Stomach (tissue), 9 donors: ENCODE results near the gene CDC14B. TPM values are rescaled to one million over a fixed set of nuclear protein-coding genes. Genes with fewer than 3 reads are reported as not detected.

Experiments used
- DNase-seq, 2 donors: peaks; one replicate each; pipeline versions ENCODE4 v3.0.0 to v3.0.0-alpha.2; 2013 to 2019
- H3K27ac ChIP-seq, 5 donors: fragments of 200-600 bp in 4 of 5; sonication (generic) in 4 of 5; one replicate each; pipeline ENCODE4 v1.5.1; 2013 to 2019; ENCODE audit warnings: mild to moderate bottlenecking in 1 of 5, moderate library complexity in 1 of 5
- H3K27me3 ChIP-seq, 3 donors: fragments of 200-600 bp; sonication (generic); one replicate each; pipeline ENCODE4 v1.5.1; 2017 to 2019; ENCODE audit warnings: mixed run types in 1 of 3
- H3K36me3 ChIP-seq, 4 donors: fragments of 200-600 bp; sonication (generic); 1 replicate in 3 of 4; 2 replicates in 1 of 4; pipeline ENCODE4 v1.5.1; 2016 to 2019
- H3K4me1 ChIP-seq, 4 donors: fragments of 200-600 bp; sonication (generic); one replicate each; pipeline ENCODE4 v1.5.1; 2016 to 2019
- H3K4me3 ChIP-seq, 4 donors: fragments of 200-600 bp; sonication (generic) in 3 of 4; one replicate each; pipeline ENCODE4 v1.5.1; 2016 to 2019; ENCODE audit warnings: mild to moderate bottlenecking in 1 of 4
- H3K9me3 ChIP-seq, 4 donors: fragments of 200-600 bp; sonication (generic); one replicate each; pipeline ENCODE4 v1.5.1; 2016 to 2019
- CTCF ChIP-seq, 7 experiments: fragments of 450-650 bp in 4 of 7; fragments of 200-600 bp in 3 of 7; sonication (generic) in 3 of 7; IDR thresholded peaks; one replicate each; pipeline ENCODE4 v1.5.1; 2016 to 2019; ENCODE audit warnings: antibody characterized with exemption in 7 of 7, control low read depth in 2 of 7, mild to moderate bottlenecking in 1 of 7
- EP300 ChIP-seq: sonication (generic); formaldehyde crosslinking; IDR thresholded peaks from one replicate; pipeline ENCODE4 v1.6.1; 2017; ENCODE audit warnings: antibody characterized with exemption
- POLR2A ChIP-seq, 4 donors: fragments of 450-650 bp; IDR thresholded peaks; one replicate each; pipeline ENCODE4 v1.6.1; 2016; ENCODE audit warnings: antibody characterized with exemption in 4 of 4, control low read depth in 2 of 4, mild to moderate bottlenecking in 1 of 4, moderate library complexity in 1 of 4
- POLR2AphosphoS5 ChIP-seq, 3 donors: sonication (generic); formaldehyde crosslinking; IDR thresholded peaks; one replicate each; pipeline ENCODE4 v1.6.1; 2016; ENCODE audit warnings: antibody characterized with exemption in 3 of 3
- WGBS, 5 donors: extraction: QIAGEN DNeasy Blood & Tissue Kit in 3 of 5; methylation state at CpG; one replicate each; pipeline versions ENCODE4 v1.1.5 to v1.1.7; 2013 to 2018; 5-methylcytosine and 5-hydroxymethylcytosine counted together
- intact Hi-C: fragments of 100-400 bp; cut with DNase I; formaldehyde crosslinking; loops from one replicate; pipeline ENCODE4 v1.15.1; 2023; ENCODE audit warnings: low total_unique reads
- polyA plus RNA-seq, 3 donors: library from polyadenylated mRNA; stranded (reverse); fragments of 200-250 nt; gene quantifications; one replicate each; pipeline ENCODE4 v1.2.3, GENCODE V29; 2013
- total RNA-seq, 5 donors: library from RNA; depleted of rRNA; stranded (reverse); fragments of >200 nt; gene quantifications; one replicate each; pipeline versions ENCODE4 v1.1.0 to v1.2.3, GENCODE V29; 2014 to 2016
- donor health status: healthy with polysubstance abuse.
- donor health status: Bipolar disorder and iron deficiency.
- donor health status: healthy.

Gene CDC14B
- total and polyA plus RNA-seq, 8 donors = 4.1 to 31.9 (median 17.1) TPM

- H3K36me3 ChIP-seq = peaks cover 5 to 49% (median 33%) of the 10 kb centered on the region in 4 donors
- peaks cover 14 to 27% (median 16%) of the 10 kb centered on the region in 4 donors for H3K4me1 ChIP-seq
- DNase-seq = no peak
- no peaks in the 10 kb centered on the region for H3K9me3 ChIP-seq
- WGBS, 5 donors = 76 to 92% (median 89%) methylated on average over 8 to 11 of the region's 11 CpGs
- no peaks in the 10 kb centered on the region for H3K27me3 ChIP-seq
- TF ChIP-seq EP300 = no peak
- TF ChIP-seq POLR2AphosphoS5 (IDR thresholded peaks at IDR 0.05) = no peak
- TF ChIP-seq POLR2A (IDR thresholded peaks at IDR 0.05) = no peak
- no peak for TF ChIP-seq CTCF (IDR thresholded peaks at IDR 0.05)
- H3K27ac ChIP-seq = no peak overlapping the region
- intact Hi-C loops = no loop called here
- no peak overlapping the region for H3K4me3 ChIP-seq
Observed at GRCh38 chr9:96495341-96495740, 124.3 kb downstream of the CDC14B start.

- Histone ChIP-seq H3K4me1 (peaks cover 14 to 28% (median 16%) of the 10 kb centered on the region in 4 donors), H3K27me3 (no peaks in the 10 kb centered on the region), H3K36me3 (peaks cover 15 to 59% (median 43%) of the 10 kb centered on the region in 4 donors), H3K9me3 (no peaks in the 10 kb centered on the region), H3K27ac (no peak overlapping the region), H3K4me3 (no peak overlapping the region)
- WGBS, 5 donors = 90 to 94% (median 91%) methylated on average over 8 of the region's 8 CpGs
- no peak for DNase-seq
- intact Hi-C loops = no loop called here
- TF ChIP-seq POLR2A (IDR thresholded peaks at IDR 0.05) = no peak
- TF ChIP-seq POLR2AphosphoS5 (IDR thresholded peaks at IDR 0.05) = no peak
- TF ChIP-seq CTCF (IDR thresholded peaks at IDR 0.05) = no peak
- no peak for TF ChIP-seq EP300
Observed at GRCh38 chr9:96494215-96494800, 125.3 kb downstream of the CDC14B start.

GRCh38 chr9:96493757-96494156, 125.9 kb downstream of the CDC14B start:
- intact Hi-C loops = no loop called here
- TF ChIP-seq CTCF (IDR thresholded peaks at IDR 0.05) (no peak), POLR2A (IDR thresholded peaks at IDR 0.05) (no peak), EP300 (no peak), POLR2AphosphoS5 (IDR thresholded peaks at IDR 0.05) (no peak)
- Histone ChIP-seq H3K4me3 (no peak overlapping the region), H3K4me1 (peaks cover 14 to 28% (median 16%) of the 10 kb centered on the region in 4 donors), H3K27ac (no peak overlapping the region), H3K9me3 (no peaks in the 10 kb centered on the region), H3K36me3 (peaks cover 21 to 65% (median 49%) of the 10 kb centered on the region in 4 donors), H3K27me3 (no peaks in the 10 kb centered on the region)
- DNase-seq = no peak
- WGBS, 5 donors = 83 to 94% (median 87%) methylated on average over 13 of the region's 13 CpGs

GRCh38 chr9:96492993-96493531, 126.6 kb downstream of the CDC14B start:
- H3K9me3 ChIP-seq = no peaks in the 10 kb centered on the region
- H3K27me3 ChIP-seq = no peaks in the 10 kb centered on the region
- peaks cover 26 to 72% (median 56%) of the 10 kb centered on the region in 4 donors for H3K36me3 ChIP-seq
- H3K4me1 ChIP-seq = peaks cover 15 to 35% (median 20%) of the 10 kb centered on the region in 4 donors
- intact Hi-C loops = no loop called here
- 85 to 98% (median 90%) methylated on average over 11 to 12 of the region's 12 CpGs for WGBS, 5 donors
- no peak for TF ChIP-seq POLR2AphosphoS5 (IDR thresholded peaks at IDR 0.05)
- no peak for TF ChIP-seq CTCF (IDR thresholded peaks at IDR 0.05)
- TF ChIP-seq POLR2A (IDR thresholded peaks at IDR 0.05) = no peak
- no peak for TF ChIP-seq EP300
- DNase-seq = no peak
- no peak overlapping the region for H3K27ac ChIP-seq
- no peak overlapping the region for H3K4me3 ChIP-seq
